ENCODE data around the gene BLTP1. TPM values are rescaled to one million over a fixed set of nuclear protein-coding genes. Genes with fewer than 3 reads are reported as not detected.

Gene BLTP1
- total RNA-seq, 1 experiment from 2014 or later, result 25.4 TPM

- TF ChIP-seq MAX (IDR thresholded peaks at IDR 0.05), result no peak
- TF ChIP-seq ZBTB33 (IDR thresholded peaks at IDR 0.05; ENCODE audit: extremely low read depth, insufficient replicate concordance, low read length), result no peak
- TF ChIP-seq REST (IDR thresholded peaks at IDR 0.05; ENCODE audit: low read depth), result no peak
- no peak for TF ChIP-seq POLR2A (IDR thresholded peaks at IDR 0.05; ENCODE audit: borderline replicate concordance, extremely low read depth, insufficient read depth, insufficient read length)
- no peak for TF ChIP-seq EZH2phosphoT487 (IDR thresholded peaks at IDR 0.05; ENCODE audit: borderline replicate concordance)
- no peak for TF ChIP-seq CBX3 (IDR thresholded peaks at IDR 0.05; ENCODE audit: low read depth)
- no peak for TF ChIP-seq EGR1 (IDR thresholded peaks at IDR 0.05; ENCODE audit: low read depth)
- no peak for TF ChIP-seq ZNF274 (IDR thresholded peaks at IDR 0.05; ENCODE audit: low read depth, low read length)
- TF ChIP-seq ELF1 (IDR thresholded peaks at IDR 0.05; ENCODE audit: borderline replicate concordance, low read depth), result no peak
- no peak for TF ChIP-seq CTCF (IDR thresholded peaks at IDR 0.05 in 2 of 3, conservative IDR thresholded peaks at IDR 0.05 in 1 of 3; ENCODE audit: borderline replicate concordance in 1 of 3, insufficient read depth in 1 of 3, low read depth in 2 of 3, low read length in 2 of 3)
- TF ChIP-seq JUND (IDR thresholded peaks at IDR 0.05), result no peak
- TF ChIP-seq POLR2AphosphoS5 (IDR thresholded peaks at IDR 0.05; ENCODE audit: low read depth, low read length), result no peak
- TF ChIP-seq FOSL1 (IDR thresholded peaks at IDR 0.05; ENCODE audit: low read depth), result no peak
- no TSS peak for BruUV-seq (replicated peaks)
- H3K9me2 ChIP-seq (ENCODE audit: insufficient read depth), result no peaks in the 10 kb centered on the region
- POLR2A ChIA-PET, result no interaction called here
- no peak overlapping the region for H3K4me2 ChIP-seq (ENCODE audit: low read length)
- no peak overlapping the region for H3K4me3 ChIP-seq (replicated peaks in 1 of 2; ENCODE audit: low read depth in 1 of 2, low read length in 2 of 2)
- no peaks in the 10 kb centered on the region for H4K20me1 ChIP-seq (ENCODE audit: insufficient read depth)
- H3K4me1 ChIP-seq (ENCODE audit: control insufficient read depth in 1 of 2, insufficient read depth in 2 of 2, low read length in 2 of 2), result no peaks in the 10 kb centered on the region
- no peaks in the 10 kb centered on the region for H3K79me2 ChIP-seq (ENCODE audit: insufficient read depth, low read length)
- no peaks in the 10 kb centered on the region for H3K9me3 ChIP-seq (ENCODE audit: control insufficient read depth in 1 of 2, insufficient read depth in 1 of 2, low read depth in 1 of 2, low read length in 2 of 2)
- no peak overlapping the region for H2AFZ ChIP-seq (ENCODE audit: low read depth, low read length, poor library complexity, severe bottlenecking)
- H3K9ac ChIP-seq (ENCODE audit: low read length), result no peak overlapping the region
- H3K36me3 ChIP-seq (ENCODE audit: control insufficient read depth in 1 of 2, insufficient read depth in 2 of 2, low read length in 2 of 2), result no peaks in the 10 kb centered on the region
- ATAC-seq (no peak), DNase-seq (ENCODE audit: low read depth, low spot score) (no peak)
- no peak overlapping the region for H3K27ac ChIP-seq (ENCODE audit: low read depth, low read length)
- no peaks in the 10 kb centered on the region for H3K27me3 ChIP-seq (ENCODE audit: insufficient read depth, low read length)
- CTCF ChIA-PET, result no interaction called here
- intact Hi-C loops (cut with micrococcal nuclease), result no loop called here
- RAD21 ChIA-PET (ENCODE audit: low non-redundant PET in 1 of 2, low total read pairs in 2 of 2, uncharacterized antibody in 2 of 2, unreplicated experiment in 2 of 2), result no interaction called here
Observed at GRCh38 chr4:122119739-122120138, 32.4 kb upstream of the BLTP1 start.

All from HCT116 (cell line).